Lower leg skin (tissue), 3 donors: ENCODE measurements around the gene ZFAND6.
"Not testable (repeated sequence)": the region's sequence is repeated elsewhere in the genome, so short reads cannot be mapped to it uniquely, and the experiment has no call there.

Experiments used
- CTCF ChIP-seq, 3 donors: fragments of 450-650 bp; IDR thresholded peaks; one replicate each; pipeline ENCODE4 v1.5.1; 2016; ENCODE audit warnings: antibody characterized with exemption in 3 of 3, mild to moderate bottlenecking in 3 of 3, moderate library complexity in 2 of 3
- POLR2A ChIP-seq, 2 donors: fragments of 450-650 bp; IDR thresholded peaks; one replicate each; pipeline ENCODE4 v1.6.1; 2016 to 2017; ENCODE audit warnings: antibody characterized with exemption in 2 of 2, mild to moderate bottlenecking in 1 of 2, moderate library complexity in 1 of 2

- not testable (repeated sequence) for TF ChIP-seq CTCF, POLR2A (IDR thresholded peaks at IDR 0.05)
Measured at GRCh38 chr15:80127253-80127652, 67.8 kb downstream of the ZFAND6 start.
